Loucy (cell line): Measurements from ENCODE around the gene GOLGA5.

Experiments
- H2AFZ ChIP-seq: fragments of 200-600 bp; sonication (generic); 2 replicates; pipeline ENCODE4 v1.6.0; 2016; ENCODE audit warnings: antibody characterized with exemption, mild to moderate bottlenecking, low read length, moderate library complexity
- H3F3A ChIP-seq: fragments of 200-600 bp; 2 replicates; pipeline ENCODE4 v1.6.0; 2016; ENCODE audit warnings: antibody characterized with exemption, low read depth, mild to moderate bottlenecking
- H3K27me3 ChIP-seq: fragments of 200-600 bp; sonication (generic); 2 replicates; pipeline ENCODE4 v1.6.1; 2014; ENCODE audit warnings: low read length, mild to moderate bottlenecking; ENCODE audit not compliant: insufficient read depth, poor library complexity, severe bottlenecking
- H3K36me3 ChIP-seq: fragments of 200-600 bp; sonication (generic); 2 replicates; pipeline ENCODE4 v1.6.1; 2016; ENCODE audit warnings: low read length; ENCODE audit not compliant: insufficient read depth
- H3K4me1 ChIP-seq: fragments of 200-600 bp; sonication (generic); 2 replicates; pipeline ENCODE4 v1.5.1; 2014; ENCODE audit warnings: low read length, mild to moderate bottlenecking; ENCODE audit not compliant: insufficient read depth, poor library complexity, severe bottlenecking
- H3K4me2 ChIP-seq: fragments of 200-600 bp; sonication (generic); 2 replicates; pipeline ENCODE4 v1.6.0; 2014; ENCODE audit warnings: antibody characterized with exemption, low read length, low read depth, mild to moderate bottlenecking; ENCODE audit not compliant: poor library complexity, severe bottlenecking
- H3K4me3 ChIP-seq: fragments of 200-600 bp; sonication (generic); 2 replicates; pipeline ENCODE4 v1.5.1; 2014; ENCODE audit warnings: low read length, mild to moderate bottlenecking, mixed read lengths; ENCODE audit not compliant: poor library complexity, severe bottlenecking
- H3K79me2 ChIP-seq: fragments of 200-600 bp; sonication (generic); 2 replicates; pipeline ENCODE4 v1.6.1; 2014; ENCODE audit warnings: low read length; ENCODE audit not compliant: insufficient read depth
- H3K9ac ChIP-seq: fragments of 200-600 bp; sonication (generic); 2 replicates; pipeline ENCODE4 v1.6.0; 2014; ENCODE audit warnings: mild to moderate bottlenecking, low read depth, low read length, moderate library complexity; ENCODE audit not compliant: poor library complexity, severe bottlenecking
- H3K9me2 ChIP-seq: fragments of 200-600 bp; sonication (generic); replicated peaks from 2 replicates; pipeline ENCODE4 v1.6.1; 2016; ENCODE audit warnings: low read depth, low read length, mixed read lengths
- H3K9me3 ChIP-seq: fragments of 200-600 bp; sonication (generic); 2 replicates; pipeline ENCODE4 v1.6.1; 2014; ENCODE audit warnings: mild to moderate bottlenecking, antibody characterized with exemption, low read length, low read depth; ENCODE audit not compliant: insufficient read depth
- H4K20me1 ChIP-seq: fragments of 200-600 bp; sonication (generic); 2 replicates; pipeline ENCODE4 v1.6.0; 2014; ENCODE audit warnings: antibody characterized with exemption, low read length, mild to moderate bottlenecking; ENCODE audit not compliant: insufficient read depth, poor library complexity, severe bottlenecking
- EZH2phosphoT487 ChIP-seq: fragments of 200-600 bp; IDR thresholded peaks from 2 replicates; pipeline ENCODE4 v1.6.1; 2018; ENCODE audit warnings: antibody characterized with exemption, mild to moderate bottlenecking, moderate library complexity, borderline replicate concordance
- TF ChIP-seq, protein P1 (sequence below): fragments of 200-600 bp; sonication (generic); conservative IDR thresholded peaks from 2 replicates; pipeline ENCODE4 v1.5.1; 2014; ENCODE audit warnings: mild to moderate bottlenecking, antibody characterized with exemption, low read length

Gene GOLGA5

DNA sequence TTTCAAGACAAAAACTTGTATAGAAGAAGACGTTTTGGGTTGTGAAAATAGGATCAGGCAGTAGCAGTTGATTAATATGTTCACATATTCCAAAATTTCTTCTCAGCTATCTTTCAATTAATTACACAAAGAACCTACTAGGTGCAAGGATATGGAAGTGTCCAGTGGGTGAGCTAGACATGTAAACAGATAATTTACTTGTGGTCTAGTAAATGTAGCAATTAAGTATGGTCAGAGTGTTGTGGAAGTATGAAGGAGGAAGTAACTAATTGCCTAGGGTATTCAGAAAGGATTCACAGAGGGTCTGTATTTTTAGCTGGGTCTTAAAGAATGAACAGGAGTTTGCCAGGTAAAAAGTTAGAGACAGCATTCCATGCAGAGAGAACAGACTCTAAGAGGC lies 5.9 kb downstream of the GOLGA5 start:
- Histone ChIP-seq H3K36me3 (peaks cover 16% of the 10 kb centered on the region), H3K79me2 (peaks cover 48% of the 10 kb centered on the region), H3K4me2 (peak overlapping the region; percentile 59), H3K9ac (no peak overlapping the region), H2AFZ (no peak overlapping the region), H3K9me3 (no peaks in the 10 kb centered on the region), H4K20me1 (peaks cover 16% of the 10 kb centered on the region), H3K4me3 (peak overlapping the region; percentile 27), H3K9me2 (no peaks in the 10 kb centered on the region), H3K4me1 (peaks cover 54% of the 10 kb centered on the region), H3K27me3 (no peaks in the 10 kb centered on the region), H3F3A (no peaks in the 10 kb centered on the region)
- TF ChIP-seq, protein P1, sequence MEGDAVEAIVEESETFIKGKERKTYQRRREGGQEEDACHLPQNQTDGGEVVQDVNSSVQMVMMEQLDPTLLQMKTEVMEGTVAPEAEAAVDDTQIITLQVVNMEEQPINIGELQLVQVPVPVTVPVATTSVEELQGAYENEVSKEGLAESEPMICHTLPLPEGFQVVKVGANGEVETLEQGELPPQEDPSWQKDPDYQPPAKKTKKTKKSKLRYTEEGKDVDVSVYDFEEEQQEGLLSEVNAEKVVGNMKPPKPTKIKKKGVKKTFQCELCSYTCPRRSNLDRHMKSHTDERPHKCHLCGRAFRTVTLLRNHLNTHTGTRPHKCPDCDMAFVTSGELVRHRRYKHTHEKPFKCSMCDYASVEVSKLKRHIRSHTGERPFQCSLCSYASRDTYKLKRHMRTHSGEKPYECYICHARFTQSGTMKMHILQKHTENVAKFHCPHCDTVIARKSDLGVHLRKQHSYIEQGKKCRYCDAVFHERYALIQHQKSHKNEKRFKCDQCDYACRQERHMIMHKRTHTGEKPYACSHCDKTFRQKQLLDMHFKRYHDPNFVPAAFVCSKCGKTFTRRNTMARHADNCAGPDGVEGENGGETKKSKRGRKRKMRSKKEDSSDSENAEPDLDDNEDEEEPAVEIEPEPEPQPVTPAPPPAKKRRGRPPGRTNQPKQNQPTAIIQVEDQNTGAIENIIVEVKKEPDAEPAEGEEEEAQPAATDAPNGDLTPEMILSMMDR, result no peak
- no peak for TF ChIP-seq EZH2phosphoT487

DNA sequence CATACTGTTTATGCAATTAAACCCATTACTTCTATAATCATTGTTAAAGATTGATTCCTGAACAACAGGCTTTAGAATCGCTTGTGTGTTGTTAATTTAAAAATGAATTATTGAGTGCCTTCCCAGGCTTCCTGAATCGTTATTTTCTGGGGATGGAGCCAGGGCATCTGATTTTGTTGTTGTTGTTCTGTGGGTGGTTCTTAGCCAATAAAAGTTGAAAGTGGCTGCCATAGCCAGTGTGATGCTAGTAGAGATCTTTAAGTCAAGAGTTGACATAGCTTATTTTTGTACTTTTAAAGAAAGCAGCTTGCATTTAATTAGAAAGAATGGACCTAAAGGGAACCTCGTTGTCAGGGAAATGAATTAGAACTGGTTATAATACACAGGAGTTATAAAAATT lies 6.4 kb downstream of the GOLGA5 start:
- peak overlapping the region; percentile 59 for H3K4me2 ChIP-seq
- H3K79me2 ChIP-seq, result peaks cover 43% of the 10 kb centered on the region
- no peaks in the 10 kb centered on the region for H3K27me3 ChIP-seq
- 0 out of 2 replicates have a peak, but pooled peaks cover 4% of the 10 kb centered on the region for H3F3A ChIP-seq
- no peaks in the 10 kb centered on the region for H3K9me3 ChIP-seq
- H4K20me1 ChIP-seq, result peaks cover 11% of the 10 kb centered on the region
- H3K9ac ChIP-seq, result no peak overlapping the region
- peak overlapping the region; percentile 27 for H3K4me3 ChIP-seq
- peaks cover 51% of the 10 kb centered on the region for H3K4me1 ChIP-seq
- no peak overlapping the region for H2AFZ ChIP-seq
- TF ChIP-seq EZH2phosphoT487, result no peak
- TF ChIP-seq, protein P1, result no peak
- peaks cover 16% of the 10 kb centered on the region for H3K36me3 ChIP-seq
- H3K9me2 ChIP-seq, result no peaks in the 10 kb centered on the region

DNA sequence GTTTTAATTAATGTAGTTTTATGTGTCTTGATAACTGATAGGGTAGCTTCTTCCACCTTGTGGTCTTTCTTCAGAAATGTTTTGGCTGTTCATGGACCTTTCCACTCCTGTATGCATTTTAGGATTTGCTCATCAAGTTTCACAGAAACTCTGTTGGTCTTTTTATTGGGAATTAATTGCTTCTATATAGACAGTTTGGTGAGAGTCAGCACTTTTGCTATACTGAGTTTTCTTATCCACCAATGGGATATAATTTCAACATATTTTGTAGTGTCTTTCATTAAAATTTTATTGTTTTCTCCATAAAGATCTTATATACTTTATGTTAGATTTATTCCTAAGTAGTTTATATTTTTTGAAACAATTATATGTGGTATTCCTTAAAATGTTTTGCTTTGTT lies 7.8 kb downstream of the GOLGA5 start:
- no peaks in the 10 kb centered on the region for H3K27me3 ChIP-seq
- peaks cover 32% of the 10 kb centered on the region; the same call in 1 of the 2 replicates for H3K79me2 ChIP-seq

More for the DNA sequence above, 7.8 kb downstream of the GOLGA5 start:
- 0 out of 2 replicates have a peak, but pooled peaks cover 5% of the 10 kb centered on the region for H3F3A ChIP-seq
- TF ChIP-seq, protein P1, result no peak
- TF ChIP-seq EZH2phosphoT487, result no peak
- no peak overlapping the region for H3K9ac ChIP-seq
- H2AFZ ChIP-seq, result no peak overlapping the region
- H3K36me3 ChIP-seq, result peaks cover 19% of the 10 kb centered on the region
- H3K4me2 ChIP-seq, result peak overlapping the region; percentile 59
- no peaks in the 10 kb centered on the region for H3K9me3 ChIP-seq
- H3K4me3 ChIP-seq, result peak overlapping the region; percentile 27
- H3K9me2 ChIP-seq, result no peaks in the 10 kb centered on the region
- H4K20me1 ChIP-seq, result peaks cover 8% of the 10 kb centered on the region
- peaks cover 41% of the 10 kb centered on the region for H3K4me1 ChIP-seq
